AG10803 (cell line): ENCODE data around the gene FIG4.
A peak's percentile ranks its signal among the peaks of the same experiment; 100 is the strongest.

Experiments used
- DNase-seq: peaks from one replicate; pipeline ENCODE4 v3.0.0; 2010; ENCODE audit warnings: low read depth
- H3K4me3 ChIP-seq: 2 replicates; pipeline ENCODE4 v1.5.1; 2011; ENCODE audit warnings: mild to moderate bottlenecking, low read length, control low read depth
- CTCF ChIP-seq: conservative IDR thresholded peaks from 2 replicates; pipeline ENCODE4 v1.5.1; 2011; ENCODE audit warnings: mild to moderate bottlenecking, low read length, control low read depth, inconsistent platforms

Gene FIG4

GRCh38 chr6:109686566-109687265 lies 4.4 kb upstream of the FIG4 start:
- DNase-seq: no peak
- no peak for TF ChIP-seq CTCF
- H3K4me3 ChIP-seq: no peak overlapping the region

GRCh38 chr6:109687271-109687761 lies 3.8 kb upstream of the FIG4 start:
- peak; percentile 95 for DNase-seq
- no peak for TF ChIP-seq CTCF

GRCh38 chr6:109690373-109690736 lies 741 bp upstream of the FIG4 start:
- TF ChIP-seq CTCF: no peak
- peak overlapping the region; percentile 81 for H3K4me3 ChIP-seq
- DNase-seq: no peak

More at GRCh38 chr6:109687271-109687761, 3.8 kb upstream of the FIG4 start:
- no peak overlapping the region for H3K4me3 ChIP-seq

- no peak overlapping the region for H3K4me3 ChIP-seq
- DNase-seq: no peak
- no peak for TF ChIP-seq CTCF
These were observed 2.0 kb downstream of the FIG4 start for GRCh38 chr6:109693111-109693510.

- DNase-seq: no peak
- H3K4me3 ChIP-seq: no peak overlapping the region
- no peak for TF ChIP-seq CTCF
These were observed 4.4 kb downstream of the FIG4 start for GRCh38 chr6:109695468-109695867.

GRCh38 chr6:109696355-109696754 lies 5.3 kb downstream of the FIG4 start:
- DNase-seq: no peak
- H3K4me3 ChIP-seq: no peak overlapping the region
- TF ChIP-seq CTCF: no peak

- no peak for TF ChIP-seq CTCF
- no peak for DNase-seq
- H3K4me3 ChIP-seq: no peak overlapping the region
These were observed 10.1 kb downstream of the FIG4 start for GRCh38 chr6:109701221-109701620.
